MG63 (cell line): Measurements from ENCODE around the gene EID1. TPM values are rescaled to one million over a fixed set of nuclear protein-coding genes. Genes with fewer than 3 reads are reported as not detected.

ENCODE experiments used
- DNase-seq: peaks from one replicate; pipeline ENCODE4 v3.0.0-alpha.2; 2020
- H3K27me3 ChIP-seq: fragments of 250-450 bp; sonication (Bioruptor Pico); 2 replicates; pipeline ENCODE4 v1.5.1; 2020; ENCODE audit warnings: mild to moderate bottlenecking, moderate library complexity
- H3K36me3 ChIP-seq: fragments of 250-450 bp; sonication (Bioruptor Pico); 2 replicates; pipeline ENCODE4 v1.5.1; 2020; ENCODE audit warnings: mild to moderate bottlenecking, moderate library complexity
- H3K4me3 ChIP-seq: fragments of 250-450 bp; sonication (Bioruptor Pico); 2 replicates; pipeline ENCODE4 v1.5.1; 2020; ENCODE audit warnings: mild to moderate bottlenecking, moderate library complexity
- H3K9me3 ChIP-seq: fragments of 250-450 bp; sonication (Bioruptor Pico); 2 replicates; pipeline ENCODE4 v1.5.1; 2020; ENCODE audit warnings: mild to moderate bottlenecking, moderate library complexity
- total RNA-seq: library from RNA; depleted of rRNA; stranded (reverse); fragments of >200 nt; shearing (Covaris generic); gene quantifications from 2 replicates; pipeline ENCODE4 v1.2.3, GENCODE V29; 2014; ENCODE audit warnings: low replicate concordance

Gene EID1
- total RNA-seq, 1 experiment from 2014 or later = 221 TPM

DNA sequence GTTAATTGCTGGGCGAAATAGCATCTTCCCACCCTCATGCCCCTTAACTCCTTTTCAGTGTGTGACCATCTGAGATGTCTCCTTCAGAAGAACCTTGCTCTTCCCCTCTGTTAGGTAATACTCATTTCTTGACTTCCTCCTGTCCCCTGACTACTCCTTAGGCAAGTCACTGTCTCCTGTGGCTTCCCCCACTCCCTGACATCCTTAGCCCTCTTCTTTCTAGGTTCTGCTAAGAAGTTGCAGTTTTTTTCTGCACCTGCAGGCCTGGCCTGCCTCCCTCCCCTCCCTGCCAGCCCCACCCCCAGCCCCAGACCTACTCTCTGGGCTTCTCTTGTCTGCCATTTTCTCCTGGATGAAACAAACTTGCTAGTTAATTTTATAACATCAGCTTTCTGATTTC is 15.2 kb upstream of the EID1 start:
- Histone ChIP-seq H3K4me3 (no peak overlapping the region), H3K9me3 (no peaks in the 10 kb centered on the region), H3K27me3 (no peaks in the 10 kb centered on the region), H3K36me3 (no peaks in the 10 kb centered on the region)
- no peak for DNase-seq

DNA sequence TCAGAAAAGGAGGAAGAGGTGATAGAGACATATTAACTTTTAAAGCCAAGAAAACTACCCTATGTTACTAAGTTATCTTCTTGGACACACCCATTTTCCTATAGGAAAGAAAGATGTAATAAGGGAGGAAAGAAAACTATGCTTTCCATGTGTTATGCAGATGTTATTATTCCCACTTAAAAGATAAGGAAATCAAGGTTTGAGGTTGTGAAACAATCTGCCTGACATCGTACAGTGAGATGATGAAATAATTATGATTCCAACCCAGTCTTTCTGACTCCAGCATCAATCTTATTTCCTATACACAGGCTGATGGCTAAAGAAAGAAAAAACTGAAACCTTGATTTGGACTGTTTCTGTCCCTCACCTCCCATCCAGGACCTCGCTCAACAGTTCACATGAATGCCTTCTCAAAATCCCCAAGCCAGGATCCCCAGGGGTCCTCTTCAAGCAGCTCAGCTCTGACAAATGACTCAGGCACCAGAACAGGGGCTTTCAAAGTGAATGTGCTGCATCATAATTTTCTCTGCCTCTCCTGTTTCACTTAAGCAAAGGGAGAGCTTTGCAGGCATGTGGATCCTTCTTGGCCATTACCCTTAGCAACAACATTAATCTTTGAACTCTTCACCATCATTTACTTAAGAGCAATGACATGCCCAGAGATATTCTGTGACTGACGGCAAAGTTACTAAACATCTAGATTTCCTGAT is 12.4 kb upstream of the EID1 start:
- Histone ChIP-seq H3K4me3 (no peak overlapping the region), H3K27me3 (no peaks in the 10 kb centered on the region)
- peak; percentile 64 for DNase-seq

DNA sequence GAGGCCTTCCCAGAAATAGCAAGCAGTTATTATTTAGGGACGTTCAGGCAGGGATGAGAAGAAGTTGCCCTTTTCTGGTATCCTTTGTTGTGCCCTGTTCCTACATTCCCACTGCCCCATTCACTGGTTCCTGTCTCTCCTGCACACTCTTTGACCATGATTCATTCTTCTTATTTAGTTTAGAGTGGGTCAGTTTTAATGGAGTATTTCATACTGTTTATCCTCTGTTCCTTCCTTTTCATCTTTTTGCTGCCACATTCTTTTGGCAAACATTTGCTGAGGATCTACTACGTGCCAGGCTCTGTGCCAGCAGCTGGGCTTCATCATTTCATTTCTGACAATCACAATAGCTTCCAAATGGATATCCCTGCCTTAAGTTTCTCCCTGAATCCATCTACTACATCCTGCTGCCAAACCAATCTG is 11.8 kb upstream of the EID1 start:
- H3K4me3 ChIP-seq = no peak overlapping the region
- peak; percentile 78 for DNase-seq
- no peaks in the 10 kb centered on the region for H3K36me3 ChIP-seq
- H3K27me3 ChIP-seq = no peaks in the 10 kb centered on the region
- H3K9me3 ChIP-seq = no peaks in the 10 kb centered on the region

More for the DNA sequence above, 12.4 kb upstream of the EID1 start:
- Histone ChIP-seq H3K36me3 (no peaks in the 10 kb centered on the region), H3K9me3 (no peaks in the 10 kb centered on the region)

DNA sequence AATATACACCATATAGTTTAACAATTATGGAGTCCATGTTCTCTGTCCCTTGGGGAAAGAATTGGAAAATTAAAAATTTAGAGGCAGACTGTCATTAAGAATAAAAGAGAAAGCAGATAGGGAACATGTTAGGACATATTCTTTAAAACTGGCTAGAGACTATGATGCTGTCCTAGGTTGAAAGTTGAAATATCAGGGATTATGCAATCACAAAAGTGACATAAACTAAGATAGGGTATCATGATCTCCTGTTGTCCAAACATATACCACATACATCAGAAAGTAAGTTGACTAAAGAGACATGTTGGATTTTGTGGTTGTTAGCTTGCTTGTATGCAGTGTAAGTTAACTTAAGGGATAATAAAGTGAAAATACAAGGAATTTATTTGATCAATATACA is 9.9 kb upstream of the EID1 start:
- Histone ChIP-seq H3K27me3 (no peaks in the 10 kb centered on the region), H3K4me3 (no peak overlapping the region), H3K9me3 (no peaks in the 10 kb centered on the region), H3K36me3 (no peaks in the 10 kb centered on the region)
- DNase-seq = no peak

DNA sequence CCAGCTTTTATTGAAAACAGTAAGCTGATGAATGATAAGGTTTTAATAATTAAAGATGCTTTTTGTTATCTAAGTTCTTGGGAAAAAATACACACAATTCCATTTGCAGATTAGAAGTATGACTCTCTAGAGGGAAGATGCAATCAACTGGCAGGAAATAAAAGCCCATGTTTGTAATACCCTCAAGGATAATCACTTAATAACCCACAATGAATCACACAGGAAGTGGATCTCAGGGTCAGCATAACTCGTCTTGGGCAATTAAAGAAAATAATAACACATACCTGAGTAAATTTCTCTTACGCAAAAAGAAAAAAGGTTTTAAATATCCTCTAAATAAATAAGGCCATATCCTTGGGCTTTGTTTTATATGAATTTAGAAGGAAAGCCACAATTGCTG is 9.4 kb upstream of the EID1 start:
- no peak for DNase-seq
- Histone ChIP-seq H3K4me3 (no peak overlapping the region), H3K27me3 (no peaks in the 10 kb centered on the region), H3K9me3 (no peaks in the 10 kb centered on the region), H3K36me3 (no peaks in the 10 kb centered on the region)

DNA sequence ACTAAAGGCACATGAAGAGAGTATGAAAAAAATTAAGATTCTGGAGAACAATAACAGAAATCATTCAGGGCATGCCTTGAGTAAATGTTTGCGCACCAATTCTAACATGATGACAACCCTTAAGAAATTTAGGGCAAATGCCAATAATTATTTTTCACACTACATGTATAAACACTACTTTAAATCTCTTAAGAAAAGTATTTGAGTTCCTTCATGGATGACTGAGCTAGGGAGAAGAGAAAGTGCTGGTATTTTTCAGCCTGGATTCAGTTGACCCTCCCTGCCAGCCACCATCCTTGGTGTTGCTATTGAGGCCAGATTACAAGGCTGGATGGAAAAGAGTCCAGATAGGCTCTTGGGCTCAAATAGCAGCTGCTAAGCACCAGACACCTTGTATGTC is 8.0 kb upstream of the EID1 start:
- Histone ChIP-seq H3K4me3 (no peak overlapping the region), H3K27me3 (no peaks in the 10 kb centered on the region)
- no peak for DNase-seq

DNA sequence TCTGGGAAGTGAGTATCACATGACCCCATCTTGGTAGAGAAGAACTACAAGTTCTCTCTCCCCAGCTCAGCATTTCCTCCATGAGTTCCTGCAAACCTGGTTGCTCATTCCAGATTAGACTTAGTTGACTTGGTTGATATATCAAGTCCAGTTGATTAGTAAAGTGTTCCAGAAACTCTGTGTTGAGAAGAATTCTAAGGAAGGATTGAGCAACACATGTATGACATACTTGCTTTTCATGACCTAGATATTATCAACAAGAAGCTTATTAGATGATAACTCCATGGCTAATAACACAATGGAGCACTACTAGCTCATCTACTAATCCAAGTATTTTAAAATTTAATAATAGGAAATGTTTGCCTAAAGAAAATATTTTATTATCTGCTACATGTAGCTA is 6.4 kb upstream of the EID1 start:
- Histone ChIP-seq H3K36me3 (no peaks in the 10 kb centered on the region), H3K9me3 (no peaks in the 10 kb centered on the region), H3K4me3 (no peak overlapping the region), H3K27me3 (no peaks in the 10 kb centered on the region)
- DNase-seq = no peak

More for the DNA sequence above, 8.0 kb upstream of the EID1 start:
- no peaks in the 10 kb centered on the region for H3K9me3 ChIP-seq
- H3K36me3 ChIP-seq = no peaks in the 10 kb centered on the region

DNA sequence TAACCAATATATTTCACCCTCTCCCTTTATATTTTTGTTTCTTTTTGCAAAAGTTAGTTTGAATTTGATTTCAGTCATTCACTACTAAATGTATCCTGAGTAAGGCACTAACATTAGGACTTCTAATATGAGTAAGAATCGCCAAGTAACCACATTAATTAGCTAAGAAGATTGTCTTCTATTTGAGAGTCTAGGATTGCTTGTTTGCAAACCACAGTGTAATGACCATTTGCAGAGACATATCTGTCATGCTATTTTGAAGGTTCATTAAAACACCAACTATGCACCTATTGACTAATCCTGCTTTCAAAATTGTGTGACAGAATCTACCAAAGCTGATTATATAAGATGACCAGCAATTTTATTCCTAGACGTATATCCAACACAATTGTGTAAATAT is 5.3 kb upstream of the EID1 start:
- Histone ChIP-seq H3K4me3 (no peak overlapping the region), H3K27me3 (no peaks in the 10 kb centered on the region), H3K9me3 (no peaks in the 10 kb centered on the region), H3K36me3 (no peaks in the 10 kb centered on the region)
- DNase-seq = no peak

DNA sequence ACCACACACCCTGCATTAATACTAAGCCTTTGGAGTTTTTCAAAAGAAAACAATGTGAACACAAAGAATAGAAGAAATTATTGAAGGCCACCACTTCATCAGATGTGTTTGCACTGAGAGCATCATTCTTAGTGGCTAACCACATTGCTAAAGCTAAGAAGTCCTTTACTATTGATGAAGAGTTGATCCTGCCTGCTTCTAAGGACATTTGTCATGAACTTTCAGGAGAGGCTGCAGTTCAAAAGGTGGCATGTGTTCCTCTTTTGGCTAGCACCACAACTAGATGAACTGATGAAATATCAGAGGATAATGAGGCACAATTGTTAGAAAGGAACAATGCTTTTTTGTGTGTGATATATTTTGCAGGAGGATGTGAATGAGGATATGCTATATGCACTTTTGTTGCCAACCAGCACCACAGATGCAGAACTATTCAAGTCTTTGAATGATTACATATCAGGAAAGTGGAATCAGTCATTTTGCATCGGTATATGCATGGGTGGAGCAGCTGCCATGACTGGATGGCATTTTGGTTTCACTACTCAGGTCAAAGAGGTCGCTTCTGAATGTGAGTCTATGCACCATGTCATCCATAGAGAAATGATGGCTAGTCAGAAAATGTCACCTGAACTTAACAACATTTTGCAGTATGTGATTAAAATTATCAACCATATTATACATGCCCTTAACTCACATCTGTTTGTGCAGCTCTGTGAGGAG is 2.5 kb upstream of the EID1 start:
- no peaks in the 10 kb centered on the region for H3K27me3 ChIP-seq
- no peaks in the 10 kb centered on the region for H3K9me3 ChIP-seq
- H3K36me3 ChIP-seq = no peaks in the 10 kb centered on the region; the same call in 1 of the 2 replicates
- H3K4me3 ChIP-seq = no peak overlapping the region
- no peak for DNase-seq

DNA sequence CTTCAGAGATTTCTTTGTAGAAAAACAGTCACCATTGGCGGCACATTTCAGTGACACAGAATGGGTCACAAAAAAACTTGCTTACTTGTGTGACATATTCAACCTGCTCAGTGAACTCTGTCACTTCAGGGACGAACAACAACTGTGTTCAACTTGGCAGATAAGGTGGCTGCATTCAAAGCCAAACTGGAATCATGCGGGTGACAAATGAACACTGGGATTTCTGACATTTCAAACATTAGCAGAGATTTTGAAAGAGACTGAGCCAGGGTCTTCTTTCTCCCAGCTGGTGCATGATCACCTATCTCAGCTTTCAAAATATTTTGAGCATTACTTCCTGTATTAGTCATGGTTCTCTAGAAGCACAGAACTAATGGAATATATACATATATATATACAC is 1.9 kb upstream of the EID1 start:
- Histone ChIP-seq H3K27me3 (no peaks in the 10 kb centered on the region), H3K36me3 (no peaks in the 10 kb centered on the region; the same call in 1 of the 2 replicates), H3K9me3 (no peaks in the 10 kb centered on the region), H3K4me3 (no peak overlapping the region)
- DNase-seq = no peak

DNA sequence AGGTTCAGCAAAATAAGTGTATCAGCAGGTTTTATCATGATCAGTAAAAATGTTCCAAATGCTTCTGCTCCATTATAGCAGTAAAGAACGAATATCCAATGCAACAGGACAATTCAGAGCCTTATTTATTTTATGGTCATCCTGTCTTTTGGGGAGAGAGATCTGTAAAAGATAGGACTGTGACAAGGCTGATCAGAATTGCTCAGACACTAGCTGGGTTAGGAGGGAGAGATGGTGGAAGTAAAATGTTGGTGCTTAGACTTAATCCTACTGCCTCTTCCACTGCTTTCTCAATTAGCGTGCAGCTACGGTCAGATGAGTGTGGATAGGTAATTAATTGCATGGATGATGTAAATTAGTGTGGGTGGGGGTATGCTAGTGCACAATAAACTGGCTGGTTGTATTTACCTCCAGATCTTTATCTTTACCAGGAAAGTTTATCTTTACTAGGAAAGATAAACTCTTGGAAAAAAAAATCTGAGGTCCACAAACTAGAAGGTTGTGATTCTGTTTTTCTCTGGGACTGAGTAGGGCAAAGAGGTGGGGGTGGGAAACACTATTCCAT is 2.2 kb downstream of the EID1 start:
- H3K4me3 ChIP-seq = no peak overlapping the region
- DNase-seq = no peak
- H3K36me3 ChIP-seq = no peaks in the 10 kb centered on the region; the same call in 1 of the 2 replicates

DNA sequence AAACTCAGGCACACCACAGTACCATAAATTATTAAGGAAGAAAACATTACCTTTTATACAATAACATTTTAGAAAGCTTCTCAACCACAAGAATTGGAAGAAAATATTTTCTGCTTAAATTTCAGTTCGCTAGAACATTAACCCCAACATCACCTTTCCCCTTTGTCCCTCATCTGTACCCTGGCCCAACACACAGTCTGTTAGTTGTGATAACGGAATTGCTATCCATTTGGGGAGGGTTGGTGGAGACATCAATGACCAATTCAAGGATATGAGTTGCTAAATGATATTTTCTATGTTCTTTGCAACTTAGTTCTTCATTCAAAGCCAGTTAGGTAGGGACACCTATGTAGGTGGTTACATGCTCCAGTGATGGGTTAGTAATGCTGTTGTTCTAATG is 5.8 kb downstream of the EID1 start:
- no peaks in the 10 kb centered on the region; the same call in 1 of the 2 replicates for H3K36me3 ChIP-seq
- H3K4me3 ChIP-seq = no peak overlapping the region
- H3K27me3 ChIP-seq = no peaks in the 10 kb centered on the region
- DNase-seq = no peak
- H3K9me3 ChIP-seq = no peaks in the 10 kb centered on the region

More for the DNA sequence above, 2.2 kb downstream of the EID1 start:
- Histone ChIP-seq H3K27me3 (no peaks in the 10 kb centered on the region), H3K9me3 (no peaks in the 10 kb centered on the region)

DNA sequence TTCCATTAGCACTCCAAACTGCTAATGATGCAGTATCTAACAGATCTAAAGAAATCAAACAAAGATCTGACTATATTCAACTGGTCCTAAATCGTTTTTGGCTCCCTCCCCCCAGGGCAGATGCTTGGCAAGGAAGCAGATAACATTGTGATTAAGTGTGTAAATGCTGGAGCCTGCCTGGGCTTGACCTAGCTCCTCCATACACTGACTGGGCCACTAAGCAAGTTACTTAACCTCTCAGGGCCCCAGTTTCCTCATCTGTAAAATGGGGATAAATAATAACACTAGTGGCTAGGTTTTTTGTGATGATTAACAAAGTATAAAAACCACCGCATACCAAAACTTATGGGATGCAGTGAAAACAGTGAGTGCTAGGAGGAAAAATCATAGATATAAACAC is 9.2 kb downstream of the EID1 start:
- peak; percentile 6 for DNase-seq
- H3K27me3 ChIP-seq = no peaks in the 10 kb centered on the region
- H3K36me3 ChIP-seq = no peaks in the 10 kb centered on the region
- H3K4me3 ChIP-seq = no peak overlapping the region
- no peaks in the 10 kb centered on the region for H3K9me3 ChIP-seq

DNA sequence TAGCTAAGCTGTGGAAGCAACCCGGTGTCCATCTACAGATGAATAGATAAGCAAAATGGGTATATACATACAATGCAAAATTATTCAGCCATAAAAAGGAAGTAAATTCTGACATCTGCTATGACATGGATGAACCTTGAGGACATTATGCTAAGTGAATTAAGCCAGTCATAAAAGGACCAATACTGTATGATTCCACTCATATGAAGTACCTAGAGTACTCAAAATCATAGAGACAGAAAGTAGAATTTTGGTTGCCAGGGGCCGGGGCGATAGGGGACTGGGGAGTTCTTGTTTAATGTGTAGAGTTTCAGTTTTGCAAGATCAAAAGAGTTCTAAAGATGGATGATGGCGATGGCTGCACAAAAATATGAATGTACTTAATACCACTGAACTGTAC is 10.3 kb downstream of the EID1 start:
- no peak for DNase-seq

DNA sequence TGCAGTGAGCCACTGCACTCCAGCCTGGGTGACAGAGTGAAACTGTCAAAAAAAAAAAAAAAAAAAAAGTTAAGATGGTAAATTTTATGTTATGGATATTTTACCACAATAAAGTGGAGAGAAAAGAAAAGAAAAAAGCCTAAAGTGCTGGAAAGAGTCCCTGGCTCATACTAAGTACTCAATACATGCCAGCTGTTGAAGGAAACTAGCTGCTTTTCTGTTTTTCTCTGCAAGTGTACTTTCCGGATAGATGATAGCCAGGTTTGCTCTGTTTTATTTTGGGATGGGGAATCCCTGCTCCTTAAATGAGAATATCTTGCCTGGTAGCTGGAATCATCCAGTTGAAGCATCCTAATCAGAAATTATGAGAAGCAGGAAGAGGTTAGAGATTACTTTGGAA is 10.9 kb downstream of the EID1 start:
- no peaks in the 10 kb centered on the region for H3K27me3 ChIP-seq
- H3K9me3 ChIP-seq = no peaks in the 10 kb centered on the region
- no peak for DNase-seq
- H3K4me3 ChIP-seq = no peak overlapping the region
- H3K36me3 ChIP-seq = no peaks in the 10 kb centered on the region

More for the DNA sequence above, 10.3 kb downstream of the EID1 start:
- Histone ChIP-seq H3K36me3 (no peaks in the 10 kb centered on the region), H3K27me3 (no peaks in the 10 kb centered on the region), H3K4me3 (no peak overlapping the region), H3K9me3 (no peaks in the 10 kb centered on the region)

DNA sequence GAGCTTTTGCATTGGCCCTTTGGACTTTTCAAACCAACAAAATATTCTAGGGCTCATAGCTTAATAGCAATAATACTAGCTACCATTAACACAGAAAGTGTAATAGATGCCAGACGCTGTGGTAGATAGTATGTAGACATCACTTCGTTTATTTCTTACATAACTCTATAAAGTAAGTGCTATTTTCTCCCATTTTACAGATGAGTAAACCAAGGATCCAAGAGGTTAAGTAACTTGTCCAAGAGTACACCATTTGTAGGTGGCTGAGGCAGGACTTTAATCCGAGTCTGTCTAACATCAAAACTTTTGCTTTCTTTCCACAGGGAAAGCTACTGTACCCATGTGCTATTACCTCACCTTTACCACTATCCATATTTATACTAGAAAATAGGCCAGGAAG is 12.0 kb downstream of the EID1 start:
- DNase-seq = no peak
- Histone ChIP-seq H3K4me3 (no peak overlapping the region), H3K36me3 (no peaks in the 10 kb centered on the region), H3K27me3 (no peaks in the 10 kb centered on the region), H3K9me3 (no peaks in the 10 kb centered on the region)

DNA sequence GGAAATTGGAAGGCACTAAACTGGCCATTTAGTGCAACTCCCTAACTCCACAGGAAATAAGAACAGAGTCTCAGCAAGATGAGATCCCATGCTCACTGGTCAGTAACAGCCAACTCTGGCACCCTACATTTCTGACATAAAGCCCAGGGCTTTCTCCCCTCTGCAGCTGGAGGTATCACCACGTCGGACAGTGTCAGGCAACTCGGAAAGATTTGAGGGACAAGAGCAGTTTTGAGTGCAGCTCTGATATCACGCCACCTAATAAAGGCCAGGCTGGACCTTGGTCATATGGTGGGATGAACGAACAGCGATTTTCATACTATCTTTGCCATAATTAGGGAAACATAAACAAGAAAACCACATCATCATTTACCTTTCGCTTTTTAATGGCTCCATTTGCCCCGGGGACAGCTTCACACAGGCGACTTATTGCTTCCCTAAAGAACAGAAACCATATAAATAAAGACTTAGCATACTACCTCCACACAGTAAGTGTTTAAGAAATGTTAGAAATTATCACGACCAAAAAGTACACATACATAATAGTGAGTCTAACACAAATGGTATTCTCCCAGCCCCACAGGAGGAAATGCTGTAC is 12.5 kb downstream of the EID1 start:
- no peaks in the 10 kb centered on the region for H3K27me3 ChIP-seq
- DNase-seq = no peak
- H3K36me3 ChIP-seq = no peaks in the 10 kb centered on the region
- H3K4me3 ChIP-seq = no peak overlapping the region
- H3K9me3 ChIP-seq = no peaks in the 10 kb centered on the region
